GM04504 (cell line): ENCODE data around the gene STX11.
"Not testable (repeated sequence)": the region's sequence is repeated elsewhere in the genome, so short reads cannot be mapped to it uniquely, and the experiment has no call there.

Experiments used
- DNase-seq: peaks from one replicate; pipeline ENCODE4 v3.0.0-alpha.2; 2012; ENCODE audit warnings: low read depth

The STX11 gene

GRCh38 chr6:144149894-144150709 lies at the start of gene STX11:
Gene STX11 (plus strand): TSS chr6:144150517. CDS start chr6:144186628, 36,111 bp downstream.
- DNase-seq = no peak

DNA sequence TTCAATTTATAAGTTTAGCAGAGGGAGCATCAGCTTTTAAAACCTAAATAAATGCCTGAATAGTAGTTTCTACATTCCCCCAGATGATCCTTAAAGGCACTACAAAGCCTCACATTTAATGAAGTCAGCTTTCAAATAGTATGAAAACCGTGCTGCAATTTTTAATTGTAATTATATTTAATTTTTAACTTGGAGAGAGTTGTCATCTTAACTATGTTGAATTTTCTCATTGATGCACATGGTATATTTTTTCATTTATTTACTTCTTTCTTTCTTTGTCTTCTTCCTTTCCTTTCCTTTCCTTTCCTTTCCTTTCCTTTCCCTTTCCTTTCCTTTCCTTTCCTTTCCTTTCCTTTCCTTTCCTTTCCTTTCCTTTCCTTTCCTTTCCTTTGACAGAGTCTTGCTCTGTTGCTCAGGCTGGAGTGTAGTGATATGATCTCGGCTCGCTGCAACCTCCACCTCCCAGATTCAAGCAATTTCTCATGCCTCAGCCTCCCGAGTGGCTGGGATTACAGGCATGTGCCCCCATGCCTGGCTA lies 47.2 kb upstream of the STX11 start:
- DNase-seq = no peak

DNA sequence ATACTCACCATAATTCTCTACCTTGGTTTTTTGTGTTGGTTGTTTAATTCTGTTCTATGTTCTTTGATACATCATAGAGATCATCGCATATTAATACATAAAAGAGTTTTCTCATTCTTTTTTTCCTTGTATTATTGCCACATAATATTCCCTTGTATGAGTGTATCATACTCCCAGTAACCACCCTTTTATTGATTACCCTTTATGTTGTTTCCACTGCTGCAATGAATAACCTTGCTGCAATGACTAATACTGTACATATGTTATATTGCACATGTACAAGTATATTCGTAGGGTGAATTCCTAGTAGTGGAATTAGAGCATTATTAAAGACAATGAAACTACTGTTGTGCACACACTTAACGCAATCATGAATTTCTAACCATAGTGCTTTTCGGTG lies 45.8 kb upstream of the STX11 start:
- DNase-seq = no peak

DNA sequence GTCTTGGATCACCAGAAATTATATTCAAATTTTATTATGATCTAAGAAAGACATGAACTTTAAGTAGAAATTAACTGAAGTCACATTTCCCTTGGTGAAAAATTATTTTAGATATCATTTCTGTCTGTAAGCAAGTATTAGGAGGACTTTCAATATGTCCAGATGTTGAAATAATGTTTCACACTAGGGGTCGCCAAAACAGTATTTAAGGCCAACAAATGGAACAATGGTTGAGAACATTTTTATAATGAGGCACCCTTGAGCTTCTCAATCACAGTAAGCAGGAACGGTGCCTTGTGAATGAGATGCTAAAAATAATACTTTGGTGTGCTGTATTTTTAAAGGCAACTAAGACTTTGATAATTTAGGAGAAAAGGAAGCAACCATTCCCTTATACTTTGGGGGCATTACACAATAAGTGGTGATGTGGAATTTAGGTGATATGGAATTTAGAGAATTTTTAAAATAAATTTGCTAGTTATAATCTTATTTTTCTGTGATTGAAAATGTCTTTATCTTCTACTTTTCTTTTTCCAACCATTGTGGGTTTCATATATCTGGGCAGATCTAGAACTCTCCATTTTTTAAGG lies 45.3 kb upstream of the STX11 start:
- DNase-seq = peak; percentile 55

GRCh38 chr6:144106206-144106605 lies 44.1 kb upstream of the STX11 start:
- no peak for DNase-seq

GRCh38 chr6:144110210-144110609 lies 40.1 kb upstream of the STX11 start:
- no peak for DNase-seq

DNA sequence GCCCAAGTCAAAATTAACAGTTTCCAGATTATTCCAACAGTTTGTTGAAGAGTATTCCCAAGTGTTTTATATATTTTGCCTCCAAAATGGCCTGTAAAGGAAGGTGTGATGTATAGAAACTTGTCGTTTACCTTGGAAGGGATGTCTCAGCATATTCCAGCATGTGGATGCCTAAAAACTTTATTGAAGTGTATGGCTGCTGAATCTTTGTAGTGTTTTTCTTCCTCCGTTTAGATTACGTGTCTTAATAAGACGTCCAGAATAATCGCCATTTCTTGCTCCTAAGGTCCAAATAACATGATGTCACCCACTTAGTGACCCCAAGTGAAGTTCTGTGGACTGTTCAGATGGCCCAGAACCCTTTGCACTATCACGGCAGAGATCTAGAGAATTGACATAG lies 37.0 kb upstream of the STX11 start:
- no peak for DNase-seq

GRCh38 chr6:144115219-144115618 lies 35.1 kb upstream of the STX11 start:
- no peak for DNase-seq

DNA sequence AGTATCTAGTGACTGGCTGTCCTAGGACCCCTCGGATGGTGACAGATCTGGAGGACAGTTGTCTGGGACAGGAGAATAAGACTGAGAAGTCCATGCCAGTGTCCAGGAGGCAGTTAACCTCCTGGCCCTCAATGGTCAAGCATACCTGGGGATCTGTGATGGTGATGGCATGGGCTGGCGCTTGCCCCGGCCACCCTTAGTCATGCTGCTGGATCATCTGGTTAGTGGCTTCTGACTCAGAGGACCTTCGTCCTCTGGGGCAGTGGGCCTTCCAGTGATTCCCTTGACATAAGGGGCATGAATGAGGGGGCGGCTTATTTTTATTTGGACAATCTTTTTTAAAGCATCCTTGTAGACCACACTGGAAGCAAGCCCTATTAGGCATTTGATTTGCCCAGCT lies 30.9 kb upstream of the STX11 start:
- no peak for DNase-seq

DNA sequence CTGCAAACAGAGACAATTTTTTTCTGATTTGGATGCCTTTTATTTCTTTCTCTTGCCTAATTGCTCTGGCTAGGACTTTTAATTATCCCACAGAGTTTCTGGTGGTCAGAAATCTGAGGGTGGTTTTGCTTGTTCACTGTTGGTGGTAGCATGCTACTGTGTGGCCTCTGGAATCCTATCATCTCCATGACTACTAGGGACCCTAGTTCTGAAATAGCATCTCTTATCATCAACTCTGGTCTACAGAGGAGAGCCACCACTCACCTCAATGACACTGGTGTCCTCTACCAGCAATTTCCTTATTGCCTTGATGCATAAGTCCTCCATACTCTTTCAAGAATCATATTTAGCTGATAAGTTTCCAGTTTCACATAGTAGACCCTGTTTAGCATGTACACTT lies 27.5 kb upstream of the STX11 start:
- no peak for DNase-seq

DNA sequence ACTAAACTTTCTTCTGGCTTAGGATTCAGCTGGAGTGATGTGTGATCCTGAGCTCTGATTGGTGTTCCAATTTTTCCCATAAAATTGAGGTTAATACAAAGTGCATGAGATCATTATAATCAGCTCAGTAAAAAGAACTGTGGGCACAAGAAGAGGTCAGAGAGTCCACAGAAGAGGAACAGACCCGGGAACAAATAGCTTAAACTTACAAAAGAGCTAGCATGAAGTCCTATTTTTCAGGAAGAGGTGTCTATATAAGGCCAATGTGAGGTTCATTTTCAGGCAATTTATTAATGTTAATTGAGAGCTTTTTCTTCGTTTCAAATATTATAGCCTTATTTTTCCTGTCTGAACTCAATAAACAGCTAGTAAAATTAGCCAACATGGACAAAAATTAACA lies 26.9 kb upstream of the STX11 start:
- no peak for DNase-seq

- DNase-seq = no peak
These were observed 26.5 kb upstream of the STX11 start for GRCh38 chr6:144123836-144124235.

- DNase-seq = no peak
These were observed 23.2 kb upstream of the STX11 start for GRCh38 chr6:144127097-144127496.

DNA sequence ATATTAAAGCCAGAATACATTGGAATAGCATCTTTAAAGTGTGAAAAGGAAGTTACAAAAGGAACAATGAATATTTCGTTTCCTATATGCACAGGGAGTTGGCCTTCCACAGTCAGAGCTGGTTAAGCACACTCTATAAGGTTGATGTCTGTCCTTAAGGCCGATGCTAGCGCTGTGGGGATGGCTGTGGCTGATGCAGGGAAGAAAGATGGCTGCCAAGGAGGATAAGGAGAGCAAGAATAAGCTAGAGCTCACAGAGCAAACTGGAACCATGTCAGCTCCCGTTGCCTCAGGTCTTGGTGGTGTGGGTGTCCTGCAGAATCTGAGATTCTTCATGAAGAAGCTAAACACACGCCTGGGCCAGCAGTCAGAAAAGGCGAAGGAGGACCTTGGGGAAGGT lies 20.8 kb upstream of the STX11 start:
- no peak for DNase-seq

- DNase-seq = no peak
These were observed 19.0 kb upstream of the STX11 start for GRCh38 chr6:144131248-144131709.

DNA sequence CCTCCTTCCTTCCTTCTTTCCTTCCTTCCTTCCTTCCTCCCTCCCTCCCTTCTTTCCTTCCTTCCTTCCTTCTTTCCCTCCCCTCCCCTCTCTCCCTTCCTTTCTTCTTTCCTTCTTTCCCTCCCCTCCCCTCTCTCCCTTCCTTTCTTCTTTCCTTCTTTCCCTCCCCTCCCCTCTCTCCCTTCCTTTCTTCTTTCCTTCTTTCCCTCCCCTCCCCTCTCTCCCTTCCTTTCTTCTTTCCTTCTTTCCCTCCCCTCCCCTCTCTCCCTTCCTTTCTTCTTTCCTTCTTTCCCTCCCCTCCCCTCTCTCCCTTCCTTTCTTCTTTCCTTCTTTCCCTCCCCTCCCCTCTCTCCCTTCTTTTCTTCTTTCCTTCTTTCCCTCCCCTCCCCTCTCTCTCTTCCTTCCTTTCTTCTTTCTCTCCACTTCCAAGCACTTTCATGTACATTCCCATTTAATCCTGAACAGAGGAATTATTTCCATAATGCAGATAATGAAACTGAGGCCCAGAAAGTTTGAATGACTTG lies 18.1 kb upstream of the STX11 start:
- not testable (repeated sequence) for DNase-seq

- DNase-seq = no peak
These were observed 17.0 kb upstream of the STX11 start for GRCh38 chr6:144133225-144133821.

DNA sequence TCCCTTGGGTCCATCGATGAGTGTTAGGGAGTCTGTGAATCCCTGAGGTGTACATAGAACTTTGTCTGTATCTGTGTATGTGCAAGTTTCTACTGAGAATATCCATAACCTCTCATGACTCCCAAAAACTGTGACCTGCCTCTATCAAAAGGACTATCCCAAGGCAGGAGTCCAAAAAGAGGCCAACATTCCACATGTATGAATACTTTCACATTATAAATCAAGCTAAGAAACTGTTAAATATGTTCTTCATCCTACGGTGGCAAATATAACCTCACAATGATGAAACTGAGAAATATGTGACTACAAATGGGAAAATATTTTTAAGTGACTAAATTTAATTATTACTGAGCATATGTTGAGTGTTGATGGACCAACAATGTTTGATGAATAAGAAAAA lies 16.1 kb upstream of the STX11 start:
- no peak for DNase-seq

DNA sequence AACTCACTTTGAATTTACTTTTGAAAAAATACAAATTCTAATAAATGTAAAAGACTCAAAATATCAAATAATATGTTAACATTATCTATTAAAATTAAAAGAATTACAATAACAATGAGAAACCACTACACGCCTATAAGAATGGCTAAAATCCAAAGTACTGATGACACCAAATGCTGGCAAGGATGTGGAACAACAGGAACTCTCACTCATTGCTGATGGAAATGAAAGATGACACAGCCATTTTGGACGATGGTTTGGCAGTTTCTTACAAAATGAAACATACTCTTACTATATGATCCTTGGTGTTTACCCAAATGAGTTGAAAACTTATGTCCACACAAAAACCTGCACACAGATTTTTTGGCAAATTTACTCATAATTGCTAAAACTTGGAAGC lies 15.6 kb upstream of the STX11 start:
- no peak for DNase-seq

GRCh38 chr6:144138542-144138941 lies 11.8 kb upstream of the STX11 start:
- no peak for DNase-seq

DNA sequence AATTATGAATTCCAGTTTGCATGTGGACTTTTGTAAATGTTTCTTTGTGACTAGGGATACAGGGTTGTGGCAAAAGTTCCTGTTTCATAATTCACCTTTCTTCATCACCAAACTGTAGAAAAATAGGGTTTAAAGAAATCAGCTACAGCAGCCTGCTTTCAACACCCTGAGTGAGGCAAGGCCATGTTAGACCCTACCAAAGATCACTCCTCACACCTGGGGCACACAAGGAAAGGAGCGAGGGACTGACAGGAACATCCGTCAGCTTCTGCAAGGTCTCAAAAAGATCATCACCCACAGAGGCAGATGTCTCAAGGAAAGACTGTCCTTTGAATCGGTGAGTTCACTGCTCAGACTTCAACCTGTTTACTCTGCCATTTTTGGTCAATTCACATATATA lies 10.5 kb upstream of the STX11 start:
- no peak for DNase-seq

- DNase-seq = no peak
These were observed 9.4 kb upstream of the STX11 start for GRCh38 chr6:144140867-144141266.

- no peak for DNase-seq
These were observed 8.8 kb upstream of the STX11 start for GRCh38 chr6:144141470-144141869.
